ENCODE data around the gene SLC15A4. TPM values are rescaled to one million over a fixed set of nuclear protein-coding genes. Genes with fewer than 3 reads are reported as not detected.

SLC15A4 gene
- total RNA-seq, 1 donor from 2014 or later = 23.0 TPM

DNA sequence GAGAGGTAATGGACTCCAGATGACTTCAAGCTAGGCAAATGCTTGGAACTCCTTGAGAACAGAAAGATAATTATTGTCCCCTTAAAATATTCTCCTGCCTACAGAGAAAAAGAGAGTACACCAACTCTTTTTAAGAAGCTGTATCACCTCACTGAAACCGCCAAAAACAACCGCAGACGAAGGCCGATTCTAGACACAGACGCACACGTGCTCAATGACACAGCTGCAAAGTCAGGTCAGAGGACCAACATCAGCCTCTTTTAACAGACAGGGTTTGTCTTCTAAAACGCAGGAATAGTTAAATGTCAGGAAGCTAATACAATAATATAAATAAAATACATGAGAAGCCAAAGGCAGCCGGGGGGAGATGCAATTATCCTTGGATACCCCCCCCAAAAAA is 19.0 kb downstream of the SLC15A4 start:
- H3K27me3 Mint-ChIP-seq (ENCODE audit: unreplicated experiment) = no peaks in the 10 kb centered on the region
- H3K27ac Mint-ChIP-seq (ENCODE audit: unreplicated experiment) = no peak overlapping the region
- no peak for DNase-seq
- TF ChIP-seq, protein P1, sequence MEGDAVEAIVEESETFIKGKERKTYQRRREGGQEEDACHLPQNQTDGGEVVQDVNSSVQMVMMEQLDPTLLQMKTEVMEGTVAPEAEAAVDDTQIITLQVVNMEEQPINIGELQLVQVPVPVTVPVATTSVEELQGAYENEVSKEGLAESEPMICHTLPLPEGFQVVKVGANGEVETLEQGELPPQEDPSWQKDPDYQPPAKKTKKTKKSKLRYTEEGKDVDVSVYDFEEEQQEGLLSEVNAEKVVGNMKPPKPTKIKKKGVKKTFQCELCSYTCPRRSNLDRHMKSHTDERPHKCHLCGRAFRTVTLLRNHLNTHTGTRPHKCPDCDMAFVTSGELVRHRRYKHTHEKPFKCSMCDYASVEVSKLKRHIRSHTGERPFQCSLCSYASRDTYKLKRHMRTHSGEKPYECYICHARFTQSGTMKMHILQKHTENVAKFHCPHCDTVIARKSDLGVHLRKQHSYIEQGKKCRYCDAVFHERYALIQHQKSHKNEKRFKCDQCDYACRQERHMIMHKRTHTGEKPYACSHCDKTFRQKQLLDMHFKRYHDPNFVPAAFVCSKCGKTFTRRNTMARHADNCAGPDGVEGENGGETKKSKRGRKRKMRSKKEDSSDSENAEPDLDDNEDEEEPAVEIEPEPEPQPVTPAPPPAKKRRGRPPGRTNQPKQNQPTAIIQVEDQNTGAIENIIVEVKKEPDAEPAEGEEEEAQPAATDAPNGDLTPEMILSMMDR (IDR thresholded peaks at IDR 0.05; ENCODE audit: partially characterized antibody, unreplicated experiment) = no peak
- H3K9me3 Mint-ChIP-seq (ENCODE audit: unreplicated experiment) = peaks cover 12% of the 10 kb centered on the region
- peaks cover 5% of the 10 kb centered on the region for H3K36me3 Mint-ChIP-seq (ENCODE audit: unreplicated experiment)
- H3K4me3 Mint-ChIP-seq (ENCODE audit: unreplicated experiment) = no peak overlapping the region
- peaks cover 3% of the 10 kb centered on the region for H3K4me1 Mint-ChIP-seq (ENCODE audit: low read depth, unreplicated experiment)

DNA sequence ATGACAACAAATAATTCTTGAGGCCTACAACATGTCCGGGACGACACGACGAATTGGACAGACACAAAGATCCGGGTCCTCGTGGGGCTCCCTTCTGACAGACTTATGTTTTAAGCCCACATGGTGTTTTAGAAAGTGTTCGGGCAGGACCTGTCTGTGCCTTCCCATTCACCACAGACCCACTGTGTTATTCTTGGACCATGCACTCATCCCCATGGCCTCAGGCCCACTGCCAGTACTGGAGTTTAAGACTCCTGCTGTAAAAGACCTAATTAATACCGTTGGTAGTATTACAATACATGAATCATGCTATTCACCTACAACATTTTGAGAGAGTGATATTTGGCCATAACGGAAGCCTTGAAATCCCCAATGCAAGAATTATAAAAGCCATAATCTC is 20.0 kb downstream of the SLC15A4 start:
- H3K4me1 Mint-ChIP-seq (ENCODE audit: low read depth, unreplicated experiment) = peaks cover 7% of the 10 kb centered on the region
- no peak overlapping the region for H3K27ac Mint-ChIP-seq (ENCODE audit: unreplicated experiment)
- no peak for DNase-seq
- peaks cover under 1% of the 10 kb centered on the region for H3K27me3 Mint-ChIP-seq (ENCODE audit: unreplicated experiment)
- peaks cover 14% of the 10 kb centered on the region for H3K9me3 Mint-ChIP-seq (ENCODE audit: unreplicated experiment)
- peaks cover 5% of the 10 kb centered on the region for H3K36me3 Mint-ChIP-seq (ENCODE audit: unreplicated experiment)
- no peak overlapping the region for H3K4me3 Mint-ChIP-seq (ENCODE audit: unreplicated experiment)
- TF ChIP-seq, protein P1 (IDR thresholded peaks at IDR 0.05; ENCODE audit: partially characterized antibody, unreplicated experiment) = no peak

DNA sequence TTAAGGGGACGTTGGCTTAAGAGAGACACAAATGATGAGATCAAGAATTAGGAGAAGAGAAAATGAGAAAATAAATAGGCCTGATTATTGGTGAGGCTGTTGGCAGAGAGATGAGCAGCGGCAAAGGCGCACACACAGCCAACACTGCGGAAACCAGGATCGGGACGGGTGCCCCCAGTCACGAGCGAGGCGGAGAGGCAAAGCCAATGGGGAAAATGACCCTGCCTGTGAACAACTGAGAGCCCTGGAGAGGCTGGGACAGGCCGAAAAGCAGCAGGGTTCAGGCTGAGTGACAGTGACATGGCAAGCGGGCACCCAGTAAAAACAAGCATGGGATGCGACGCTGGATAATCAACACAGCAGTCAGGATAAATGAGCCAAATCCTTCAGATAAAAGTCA is 21.0 kb downstream of the SLC15A4 start:
- Mint-ChIP-seq H3K4me3 (ENCODE audit: unreplicated experiment) (no peak overlapping the region), H3K27me3 (ENCODE audit: unreplicated experiment) (peaks cover 2% of the 10 kb centered on the region), H3K4me1 (ENCODE audit: low read depth, unreplicated experiment) (peaks cover 7% of the 10 kb centered on the region), H3K9me3 (ENCODE audit: unreplicated experiment) (peaks cover 12% of the 10 kb centered on the region), H3K36me3 (ENCODE audit: unreplicated experiment) (peaks cover 5% of the 10 kb centered on the region), H3K27ac (ENCODE audit: unreplicated experiment) (no peak overlapping the region)
- no peak for DNase-seq
- TF ChIP-seq, protein P1 (IDR thresholded peaks at IDR 0.05; ENCODE audit: partially characterized antibody, unreplicated experiment) = no peak

DNA sequence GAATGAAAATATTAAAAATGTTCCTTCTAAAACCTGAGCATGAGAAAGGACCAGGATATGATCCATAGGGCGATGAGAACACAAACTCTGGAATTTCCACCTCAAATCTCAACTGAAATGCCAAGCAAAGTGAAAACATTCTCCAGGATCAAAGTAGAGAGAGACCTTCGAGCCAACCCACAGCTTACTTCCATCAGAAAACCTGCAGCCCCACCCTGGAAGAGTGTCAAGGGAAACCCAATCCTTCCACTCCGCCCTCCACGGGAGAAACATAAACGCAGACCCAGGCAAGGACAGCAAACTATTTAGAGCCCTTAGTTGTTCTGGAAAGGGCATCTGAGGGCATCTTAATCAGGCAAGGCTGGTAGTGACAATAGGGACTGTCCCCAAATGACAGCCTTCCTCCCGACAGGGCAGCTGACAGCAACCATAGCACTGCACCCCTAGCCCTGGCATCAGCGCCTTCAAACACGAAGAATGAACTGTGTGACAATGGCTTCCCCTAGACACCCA is 21.8 kb downstream of the SLC15A4 start:
- Mint-ChIP-seq H3K9me3 (ENCODE audit: unreplicated experiment) (peaks cover 14% of the 10 kb centered on the region), H3K4me3 (ENCODE audit: unreplicated experiment) (no peak overlapping the region), H3K27me3 (ENCODE audit: unreplicated experiment) (peaks cover 2% of the 10 kb centered on the region), H3K36me3 (ENCODE audit: unreplicated experiment) (peaks cover 5% of the 10 kb centered on the region), H3K4me1 (ENCODE audit: low read depth, unreplicated experiment) (peaks cover 7% of the 10 kb centered on the region), H3K27ac (ENCODE audit: unreplicated experiment) (no peak overlapping the region)
- TF ChIP-seq, protein P1 (IDR thresholded peaks at IDR 0.05; ENCODE audit: partially characterized antibody, unreplicated experiment) = no peak
- DNase-seq = no peak

DNA sequence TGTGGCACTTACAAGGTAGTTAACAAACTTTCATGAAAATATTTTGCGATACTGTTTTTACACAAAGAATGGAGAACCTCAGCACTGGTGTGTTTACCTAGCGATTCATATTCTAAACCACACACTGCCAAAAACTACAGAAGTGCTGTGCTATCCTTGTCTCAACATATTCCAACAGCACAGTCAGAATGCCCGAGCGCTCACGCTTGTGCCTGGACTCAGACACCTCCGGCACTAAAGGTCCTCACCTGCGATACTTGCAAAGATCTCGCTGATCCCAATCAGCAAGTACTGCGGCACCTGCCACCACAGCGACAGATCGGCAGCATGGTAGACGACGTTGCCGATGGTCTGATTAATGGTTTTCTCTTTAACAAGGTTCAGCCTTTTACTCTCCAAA is 23.2 kb downstream of the SLC15A4 start:
- peaks cover 7% of the 10 kb centered on the region for H3K4me1 Mint-ChIP-seq (ENCODE audit: low read depth, unreplicated experiment)
- no peak overlapping the region for H3K27ac Mint-ChIP-seq (ENCODE audit: unreplicated experiment)
- DNase-seq = no peak
- H3K4me3 Mint-ChIP-seq (ENCODE audit: unreplicated experiment) = no peak overlapping the region
- H3K9me3 Mint-ChIP-seq (ENCODE audit: unreplicated experiment) = peaks cover 17% of the 10 kb centered on the region
- TF ChIP-seq, protein P1 (IDR thresholded peaks at IDR 0.05; ENCODE audit: partially characterized antibody, unreplicated experiment) = no peak
- H3K36me3 Mint-ChIP-seq (ENCODE audit: unreplicated experiment) = peaks cover 5% of the 10 kb centered on the region
- peaks cover 4% of the 10 kb centered on the region for H3K27me3 Mint-ChIP-seq (ENCODE audit: unreplicated experiment)

All from glutamatergic neuron (in vitro differentiated cells).